Lower leg skin (tissue), 3 donors: ENCODE measurements around the gene CABP4.

ENCODE experiments used
- CTCF ChIP-seq, 3 donors: fragments of 450-650 bp; IDR thresholded peaks; one replicate each; pipeline ENCODE4 v1.5.1; 2016; ENCODE audit warnings: antibody characterized with exemption in 3 of 3, mild to moderate bottlenecking in 3 of 3, moderate library complexity in 2 of 3
- POLR2A ChIP-seq, 2 donors: fragments of 450-650 bp; IDR thresholded peaks; one replicate each; pipeline ENCODE4 v1.6.1; 2016 to 2017; ENCODE audit warnings: antibody characterized with exemption in 2 of 2, mild to moderate bottlenecking in 1 of 2, moderate library complexity in 1 of 2

GRCh38 chr11:67506426-67507051, 51.4 kb downstream of the CABP4 start:
- no peak for TF ChIP-seq POLR2A (IDR thresholded peaks at IDR 0.05)
- TF ChIP-seq CTCF (IDR thresholded peaks at IDR 0.05), result no peak
